Transverse colon (tissue), 4 donors: Measurements from ENCODE around the gene CDK13. TPM values are rescaled to one million over a fixed set of nuclear protein-coding genes. Genes with fewer than 3 reads are reported as not detected.

ENCODE experiments used
- DNase-seq: peaks from one replicate; pipeline ENCODE4 v3.0.0-alpha.2; 2019
- H3K27ac ChIP-seq, 4 donors: fragments of 200-600 bp; sonication (generic); 2 replicates each; pipeline ENCODE4 v1.5.1; 2016 to 2018; ENCODE audit warnings: inconsistent platforms in 4 of 4
- H3K27me3 ChIP-seq: fragments of 200-600 bp; sonication (generic); 2 replicates; pipeline ENCODE4 v1.5.1; 2017; ENCODE audit warnings: inconsistent platforms
- H3K36me3 ChIP-seq, 4 donors: fragments of 200-600 bp; sonication (generic); 2 replicates each; pipeline ENCODE4 v1.5.1; 2017 to 2019; ENCODE audit warnings: inconsistent platforms in 4 of 4
- H3K4me1 ChIP-seq, 4 donors: fragments of 200-600 bp; sonication (generic); 2 replicates each; pipeline ENCODE4 v1.5.1; 2017 to 2020; ENCODE audit warnings: inconsistent platforms in 4 of 4
- H3K4me3 ChIP-seq, 4 donors: fragments of 200-600 bp; sonication (generic); 1 replicate in 1 of 4; 2 replicates in 3 of 4; pipeline versions ENCODE4 v1.5.1 to v1.6.1; 2017 to 2019; ENCODE audit warnings: inconsistent platforms in 4 of 4
- H3K9me3 ChIP-seq, 2 donors: fragments of 200-600 bp; sonication (generic); 2 replicates each; pipeline ENCODE4 v1.5.1; 2017 to 2019; ENCODE audit warnings: inconsistent platforms in 2 of 2
- EP300 ChIP-seq: sonication (generic); formaldehyde crosslinking; IDR thresholded peaks from one replicate; pipeline ENCODE4 v1.6.1; 2017; ENCODE audit warnings: antibody characterized with exemption, low read depth
- POLR2A ChIP-seq: fragments of 450-650 bp; IDR thresholded peaks from one replicate; pipeline ENCODE4 v1.6.1; 2016; ENCODE audit warnings: antibody characterized with exemption, mild to moderate bottlenecking, moderate library complexity
- POLR2AphosphoS5 ChIP-seq, 3 donors: sonication (generic); formaldehyde crosslinking; IDR thresholded peaks; one replicate each; pipeline ENCODE4 v1.6.1; 2016; ENCODE audit warnings: antibody characterized with exemption in 3 of 3
- WGBS, 2 donors: methylation state at CpG; one replicate each; pipeline ENCODE4 v1.1.5; 2018; ENCODE audit warnings: low coverage in 1 of 2; 5-methylcytosine and 5-hydroxymethylcytosine counted together
- in situ Hi-C, 4 donors: fragments of 200-750 bp; cut with MboI; loops; one replicate each; pipeline versions ENCODE4 v1.15.0 to v1.15.1; 2017; ENCODE audit warnings: low sequenced_read_pairs in 3 of 4, low pct_ligation_motif_present in 1 of 4, low pct_unique_long_range_greater_than_20kb in 1 of 4
- intact Hi-C: fragments of 100-400 bp; cut with DNase I; formaldehyde crosslinking; loops from one replicate; pipeline ENCODE4 v1.15.1; 2023; ENCODE audit warnings: low total_unique reads
- total RNA-seq, 4 donors: library from RNA; depleted of rRNA; stranded (reverse); fragments of >200 nt; gene quantifications; one replicate each; pipeline ENCODE4 v1.1.0, GENCODE V29; 2016
- TF ChIP-seq, protein P1 (sequence below), 5 experiments: fragments of 200-600 bp in 3 of 5; fragments of 450-650 bp in 2 of 5; sonication (generic) in 3 of 5; IDR thresholded peaks; 1 replicate in 2 of 5; 2 replicates in 3 of 5; pipeline ENCODE4 v1.5.1; 2016 to 2017; ENCODE audit warnings: antibody characterized with exemption in 5 of 5, inconsistent platforms in 3 of 5, mild to moderate bottlenecking in 2 of 5, moderate library complexity in 1 of 5

Gene CDK13
- total RNA-seq, 4 donors from 2014 or later = 102 to 192 (median 128) TPM

- TF ChIP-seq, protein P1, sequence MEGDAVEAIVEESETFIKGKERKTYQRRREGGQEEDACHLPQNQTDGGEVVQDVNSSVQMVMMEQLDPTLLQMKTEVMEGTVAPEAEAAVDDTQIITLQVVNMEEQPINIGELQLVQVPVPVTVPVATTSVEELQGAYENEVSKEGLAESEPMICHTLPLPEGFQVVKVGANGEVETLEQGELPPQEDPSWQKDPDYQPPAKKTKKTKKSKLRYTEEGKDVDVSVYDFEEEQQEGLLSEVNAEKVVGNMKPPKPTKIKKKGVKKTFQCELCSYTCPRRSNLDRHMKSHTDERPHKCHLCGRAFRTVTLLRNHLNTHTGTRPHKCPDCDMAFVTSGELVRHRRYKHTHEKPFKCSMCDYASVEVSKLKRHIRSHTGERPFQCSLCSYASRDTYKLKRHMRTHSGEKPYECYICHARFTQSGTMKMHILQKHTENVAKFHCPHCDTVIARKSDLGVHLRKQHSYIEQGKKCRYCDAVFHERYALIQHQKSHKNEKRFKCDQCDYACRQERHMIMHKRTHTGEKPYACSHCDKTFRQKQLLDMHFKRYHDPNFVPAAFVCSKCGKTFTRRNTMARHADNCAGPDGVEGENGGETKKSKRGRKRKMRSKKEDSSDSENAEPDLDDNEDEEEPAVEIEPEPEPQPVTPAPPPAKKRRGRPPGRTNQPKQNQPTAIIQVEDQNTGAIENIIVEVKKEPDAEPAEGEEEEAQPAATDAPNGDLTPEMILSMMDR (IDR thresholded peaks at IDR 0.05) = no peak
- no peak for TF ChIP-seq EP300
- no peak for TF ChIP-seq POLR2AphosphoS5 (IDR thresholded peaks at IDR 0.05)
- TF ChIP-seq POLR2A = no peak
- 63 to 69% methylated on average over 3 of the region's 3 CpGs for WGBS, 2 donors
- Histone ChIP-seq H3K9me3 (no peaks in the 10 kb centered on the region), H3K4me1 (peaks cover 0 to 49% (median 17%) of the 10 kb centered on the region in 4 donors), H3K4me3 (no peak overlapping the region), H3K27me3 (no peaks in the 10 kb centered on the region), H3K27ac (no peak overlapping the region), H3K36me3 (no peaks in the 10 kb centered on the region)
- in situ Hi-C loops = no loop called here
- intact Hi-C loops = no loop called here
- no peak for DNase-seq
Measured at GRCh38 chr7:39978230-39978934, 28.3 kb downstream of the CDK13 start.

GRCh38 chr7:39979406-39980073 is 29.5 kb downstream of the CDK13 start:
- no peak overlapping the region for H3K4me3 ChIP-seq
- intact Hi-C loops (no loop called here), in situ Hi-C loops (no loop called here)
- no peak overlapping the region for H3K27ac ChIP-seq
- no peaks in the 10 kb centered on the region for H3K27me3 ChIP-seq
- no peak for DNase-seq
- no peaks in the 10 kb centered on the region for H3K36me3 ChIP-seq
- 66 to 80% methylated on average over 5 to 8 of the region's 8 CpGs for WGBS, 2 donors
- H3K9me3 ChIP-seq = no peaks in the 10 kb centered on the region
- TF ChIP-seq, protein P1 (IDR thresholded peaks at IDR 0.05) = no peak
- H3K4me1 ChIP-seq = peaks cover 0 to 46% (median 18%) of the 10 kb centered on the region in 4 donors

DNA sequence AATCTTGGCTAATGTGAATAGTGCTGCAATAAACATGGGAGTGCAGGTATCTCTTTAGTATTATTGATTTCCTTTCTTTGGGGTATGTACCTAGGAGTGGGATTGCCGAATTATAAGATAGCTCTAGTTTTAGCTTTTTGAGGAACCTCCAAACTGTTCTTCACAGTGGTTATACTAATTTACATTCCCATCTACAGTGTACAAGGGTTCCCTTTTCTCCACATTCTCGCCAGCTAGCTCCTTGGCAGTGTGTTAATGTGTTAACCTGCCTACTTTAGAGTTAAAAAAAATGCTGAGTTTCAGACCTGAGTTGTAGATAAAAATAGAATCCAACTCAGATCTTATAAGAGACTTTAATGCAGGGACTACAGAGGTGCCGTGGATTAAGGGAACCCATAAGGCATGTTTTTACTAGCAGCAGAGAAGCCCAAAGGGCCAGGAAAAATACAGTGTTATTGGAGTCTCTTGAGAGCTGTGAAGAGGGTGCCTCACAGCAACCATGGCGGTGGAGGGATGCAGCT is 35.4 kb downstream of the CDK13 start:
- Histone ChIP-seq H3K4me1 (peaks cover 0 to 34% (median 7%) of the 10 kb centered on the region in 4 donors), H3K9me3 (no peaks in the 10 kb centered on the region), H3K36me3 (no peaks in the 10 kb centered on the region), H3K4me3 (no peak overlapping the region), H3K27me3 (no peaks in the 10 kb centered on the region), H3K27ac (no peak overlapping the region)
- intact Hi-C loops (no loop called here), in situ Hi-C loops (no loop called here)
- TF ChIP-seq, protein P1 (IDR thresholded peaks at IDR 0.05) = no peak
- TF ChIP-seq POLR2A (no peak), EP300 (no peak), POLR2AphosphoS5 (IDR thresholded peaks at IDR 0.05) (no peak)
- 56 to 83% methylated on average over 1 to 4 of the region's 4 CpGs for WGBS, 2 donors
- DNase-seq = no peak

- no peaks in the 10 kb centered on the region for H3K9me3 ChIP-seq
- no peaks in the 10 kb centered on the region for H3K36me3 ChIP-seq
- no peak for DNase-seq
- H3K27me3 ChIP-seq = no peaks in the 10 kb centered on the region
- intact Hi-C loops (no loop called here), in situ Hi-C loops (no loop called here)
- WGBS, 2 donors = 69 to 88% methylated on average over 8 to 9 of the region's 9 CpGs
- H3K27ac ChIP-seq = no peak overlapping the region
- TF ChIP-seq, protein P1 (IDR thresholded peaks at IDR 0.05) = no peak
- TF ChIP-seq POLR2A = no peak
- peaks cover 0 to 28% (median 7%) of the 10 kb centered on the region in 4 donors for H3K4me1 ChIP-seq
- no peak overlapping the region for H3K4me3 ChIP-seq
Measured at GRCh38 chr7:39987641-39988347, 37.7 kb downstream of the CDK13 start.
